ENCODE results near the gene CHKB. TPM values are rescaled to one million over a fixed set of nuclear protein-coding genes. Genes with fewer than 3 reads are reported as not detected.

The CHKB gene
- total and polyA plus RNA-seq, 4 donors: 59.4 to 142 (median 74.9) TPM

DNA sequence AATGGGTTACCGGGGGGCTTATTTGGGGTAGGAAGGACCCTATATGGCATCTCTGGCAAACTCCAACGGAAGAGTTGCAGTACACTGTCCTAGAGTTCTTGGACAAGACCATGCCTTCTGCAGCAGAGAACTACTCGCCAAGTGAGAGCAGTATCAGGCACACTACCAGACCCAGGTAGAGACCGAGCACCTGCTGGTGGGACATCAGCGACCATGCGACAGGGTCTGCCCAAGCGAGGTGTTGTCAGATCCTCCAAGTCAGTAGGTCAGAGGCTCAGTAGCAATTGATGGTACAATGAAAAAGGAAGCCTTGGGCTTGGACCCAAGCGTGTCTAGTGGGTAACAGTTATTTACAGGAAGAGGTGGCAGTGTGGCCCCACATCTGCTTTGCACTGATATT is 3.1 kb upstream of the CHKB start:
- Histone ChIP-seq H3K9ac (ENCODE audit: insufficient read depth in 1 of 2, low read length in 2 of 2) (no peak overlapping the region), H3K27ac (ENCODE audit: low read depth in 1 of 2, low read length in 1 of 2) (no peak overlapping the region), H3K4me3 (no peak overlapping the region), H3K9me3 (ENCODE audit: control insufficient read depth in 4 of 4, insufficient read depth in 3 of 4, low read length in 3 of 4) (no peaks in the 10 kb centered on the region), H3K27me3 (ENCODE audit: control insufficient read depth in 3 of 3, insufficient read depth in 3 of 3, low read length in 2 of 3) (no peaks in the 10 kb centered on the region), H3K4me1 (ENCODE audit: control insufficient read depth in 5 of 5, insufficient read depth in 5 of 5, low read length in 5 of 5) (peaks cover 2 to 16% (median 5%) of the 10 kb centered on the region in 5 donors), H3K36me3 (ENCODE audit: control insufficient read depth in 4 of 4, insufficient read depth in 4 of 4, low read length in 4 of 4) (no peaks in the 10 kb centered on the region)
- ATAC-seq (ENCODE audit: insufficient read depth, low FRiP score) (no peak), DNase-seq (no peak)
- TF ChIP-seq, protein P1, sequence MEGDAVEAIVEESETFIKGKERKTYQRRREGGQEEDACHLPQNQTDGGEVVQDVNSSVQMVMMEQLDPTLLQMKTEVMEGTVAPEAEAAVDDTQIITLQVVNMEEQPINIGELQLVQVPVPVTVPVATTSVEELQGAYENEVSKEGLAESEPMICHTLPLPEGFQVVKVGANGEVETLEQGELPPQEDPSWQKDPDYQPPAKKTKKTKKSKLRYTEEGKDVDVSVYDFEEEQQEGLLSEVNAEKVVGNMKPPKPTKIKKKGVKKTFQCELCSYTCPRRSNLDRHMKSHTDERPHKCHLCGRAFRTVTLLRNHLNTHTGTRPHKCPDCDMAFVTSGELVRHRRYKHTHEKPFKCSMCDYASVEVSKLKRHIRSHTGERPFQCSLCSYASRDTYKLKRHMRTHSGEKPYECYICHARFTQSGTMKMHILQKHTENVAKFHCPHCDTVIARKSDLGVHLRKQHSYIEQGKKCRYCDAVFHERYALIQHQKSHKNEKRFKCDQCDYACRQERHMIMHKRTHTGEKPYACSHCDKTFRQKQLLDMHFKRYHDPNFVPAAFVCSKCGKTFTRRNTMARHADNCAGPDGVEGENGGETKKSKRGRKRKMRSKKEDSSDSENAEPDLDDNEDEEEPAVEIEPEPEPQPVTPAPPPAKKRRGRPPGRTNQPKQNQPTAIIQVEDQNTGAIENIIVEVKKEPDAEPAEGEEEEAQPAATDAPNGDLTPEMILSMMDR (IDR thresholded peaks at IDR 0.05; ENCODE audit: control extremely low read depth, extremely low read depth): no peak
- 86 to 93% methylated on average over 8 of the region's 8 CpGs for WGBS, 2 donors

DNA sequence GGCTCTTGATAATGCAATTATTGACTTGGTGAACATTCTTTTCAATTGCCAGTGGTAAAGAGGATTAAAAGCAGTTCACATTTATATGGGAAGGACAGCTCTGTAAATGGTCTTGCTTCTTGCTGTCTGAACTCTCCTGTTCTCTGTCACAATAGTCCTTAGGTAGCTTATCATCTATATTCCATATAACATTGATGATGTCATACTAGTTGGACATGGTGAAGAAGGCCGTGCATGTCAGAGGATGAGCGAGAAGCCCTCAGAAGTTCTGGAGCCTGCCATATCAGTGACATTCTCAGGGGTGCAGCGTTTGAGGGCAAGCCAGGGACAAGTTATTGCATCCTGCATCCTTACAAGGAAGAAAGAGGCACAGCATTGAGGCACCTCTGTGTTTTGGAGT is 2.6 kb upstream of the CHKB start:
- Histone ChIP-seq H3K9ac (ENCODE audit: insufficient read depth in 1 of 2, low read length in 2 of 2) (no peak overlapping the region), H3K36me3 (ENCODE audit: control insufficient read depth in 4 of 4, insufficient read depth in 4 of 4, low read length in 4 of 4) (peaks cover 0 to 1% (median 0%) of the 10 kb centered on the region in 4 donors), H3K9me3 (ENCODE audit: control insufficient read depth in 4 of 4, insufficient read depth in 3 of 4, low read length in 3 of 4) (no peaks in the 10 kb centered on the region), H3K4me1 (ENCODE audit: control insufficient read depth in 5 of 5, insufficient read depth in 5 of 5, low read length in 5 of 5) (peaks cover 2 to 16% (median 5%) of the 10 kb centered on the region in 5 donors), H3K27ac (ENCODE audit: low read depth in 1 of 2, low read length in 1 of 2) (no peak overlapping the region), H3K4me3 (no peak overlapping the region), H3K27me3 (ENCODE audit: control insufficient read depth in 3 of 3, insufficient read depth in 3 of 3, low read length in 2 of 3) (no peaks in the 10 kb centered on the region)
- ATAC-seq (ENCODE audit: insufficient read depth, low FRiP score) (no peak), DNase-seq (no peak)
- TF ChIP-seq, protein P1 (IDR thresholded peaks at IDR 0.05; ENCODE audit: control extremely low read depth, extremely low read depth): no peak
- WGBS, 2 donors: 92 to 94% methylated on average over 3 of the region's 3 CpGs

DNA sequence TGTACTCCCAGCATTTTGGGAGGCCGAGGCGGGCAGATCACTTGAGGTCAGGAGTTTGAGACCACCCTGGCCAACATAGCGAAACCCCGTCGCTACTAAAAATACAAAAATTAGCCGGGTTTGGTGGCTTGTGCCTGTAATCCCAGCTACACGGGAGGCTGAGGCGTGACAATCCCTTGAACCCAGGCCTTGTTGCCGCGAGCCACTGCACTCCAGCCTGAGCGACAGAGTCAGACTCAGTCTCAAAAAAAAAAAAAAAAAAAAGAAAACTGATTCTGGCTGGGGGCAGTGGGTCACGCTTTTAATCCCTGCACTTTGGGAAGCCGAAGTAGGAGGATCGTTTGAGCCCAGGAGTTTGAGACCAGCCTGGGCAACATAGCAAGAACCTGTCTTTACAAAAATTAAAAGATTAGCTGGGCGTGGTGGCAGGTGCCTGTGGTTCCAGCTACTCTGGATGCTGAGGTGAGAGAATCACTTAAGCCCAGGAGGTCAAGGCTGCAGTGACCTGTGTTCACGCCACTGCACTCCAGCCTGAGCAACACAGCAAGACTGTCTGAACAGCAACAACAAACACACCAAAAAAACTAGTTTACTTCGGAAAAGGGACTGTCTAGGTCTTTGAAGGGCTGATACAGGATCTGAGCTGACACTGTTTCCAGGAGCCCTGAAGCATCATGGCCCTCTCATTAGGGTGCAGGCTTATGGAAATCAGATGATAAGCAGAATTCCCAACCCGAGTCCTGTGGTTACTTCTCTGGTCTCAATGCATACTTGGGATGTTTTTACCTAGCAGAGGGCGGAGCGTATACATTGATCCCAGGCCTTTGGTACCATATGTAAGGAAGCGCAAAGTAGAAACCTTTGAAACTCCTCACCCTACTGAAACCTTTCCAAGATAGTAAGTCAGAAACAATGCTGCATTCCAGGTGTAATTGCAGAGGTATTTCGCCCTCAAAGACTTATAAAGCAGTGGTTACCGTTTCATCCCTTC is 1.8 kb upstream of the CHKB start:
- WGBS, 2 donors: 96% methylated on average over 23 of the region's 23 CpGs
- no peak overlapping the region for H3K9ac ChIP-seq (ENCODE audit: insufficient read depth in 1 of 2, low read length in 2 of 2)
- peaks cover 0 to 7% (median 0%) of the 10 kb centered on the region in 4 donors for H3K36me3 ChIP-seq (ENCODE audit: control insufficient read depth in 4 of 4, insufficient read depth in 4 of 4, low read length in 4 of 4)

More for the DNA sequence above, 1.8 kb upstream of the CHKB start:
- DNase-seq (no peak), ATAC-seq (ENCODE audit: insufficient read depth, low FRiP score) (no peak)
- Histone ChIP-seq H3K4me1 (ENCODE audit: control insufficient read depth in 5 of 5, insufficient read depth in 5 of 5, low read length in 5 of 5) (peaks cover 2 to 16% (median 5%) of the 10 kb centered on the region in 5 donors), H3K4me3 (no peak overlapping the region), H3K9me3 (ENCODE audit: control insufficient read depth in 4 of 4, insufficient read depth in 3 of 4, low read length in 3 of 4) (no peaks in the 10 kb centered on the region), H3K27ac (ENCODE audit: low read depth in 1 of 2, low read length in 1 of 2) (no peak overlapping the region), H3K27me3 (ENCODE audit: control insufficient read depth in 3 of 3, insufficient read depth in 3 of 3, low read length in 2 of 3) (no peaks in the 10 kb centered on the region)
- TF ChIP-seq, protein P1 (IDR thresholded peaks at IDR 0.05; ENCODE audit: control extremely low read depth, extremely low read depth): no peak

Measured in lung (tissue), 12 donors.